ENCODE data around the gene SLC22A12.

SLC22A12 gene

GRCh38 chr11:64632654-64633053 lies 41.6 kb downstream of the SLC22A12 start:
- H3K4me3 Mint-ChIP-seq: no peak overlapping the region
- no peak for TF ChIP-seq CTCF (IDR thresholded peaks at IDR 0.05)
- H3K36me3 Mint-ChIP-seq (ENCODE audit: low read depth): no peaks in the 10 kb centered on the region
- H3K9me3 Mint-ChIP-seq: peaks cover 4% of the 10 kb centered on the region
- DNase-seq: no peak
- H3K4me1 Mint-ChIP-seq: peaks cover 50% of the 10 kb centered on the region
- H3K27me3 Mint-ChIP-seq (ENCODE audit: low read depth, poor library complexity): peaks cover 82% of the 10 kb centered on the region
- H3K27ac Mint-ChIP-seq: no peak overlapping the region

- Mint-ChIP-seq H3K36me3 (ENCODE audit: low read depth) (no peaks in the 10 kb centered on the region), H3K9me3 (peaks cover 4% of the 10 kb centered on the region), H3K4me1 (peaks cover 47% of the 10 kb centered on the region), H3K4me3 (no peak overlapping the region), H3K27ac (no peak overlapping the region), H3K27me3 (ENCODE audit: low read depth, poor library complexity) (peaks cover 73% of the 10 kb centered on the region)
- TF ChIP-seq CTCF (IDR thresholded peaks at IDR 0.05): no peak
- DNase-seq: no peak
These were observed 42.6 kb downstream of the SLC22A12 start for GRCh38 chr11:64633555-64634159.

- H3K9me3 Mint-ChIP-seq: no peaks in the 10 kb centered on the region
- peaks cover 35% of the 10 kb centered on the region for H3K27me3 Mint-ChIP-seq (ENCODE audit: low read depth, poor library complexity)
- H3K4me1 Mint-ChIP-seq: peaks cover 37% of the 10 kb centered on the region
- no peaks in the 10 kb centered on the region for H3K36me3 Mint-ChIP-seq (ENCODE audit: low read depth)
- TF ChIP-seq CTCF (IDR thresholded peaks at IDR 0.05): no peak
- DNase-seq: peak; percentile 27
- peak overlapping the region; percentile 73 for H3K4me3 Mint-ChIP-seq
- no peak overlapping the region for H3K27ac Mint-ChIP-seq
These were observed 46.5 kb downstream of the SLC22A12 start for GRCh38 chr11:64637334-64638017.

GRCh38 chr11:64638018-64638665 lies 47.1 kb downstream of the SLC22A12 start:
- Mint-ChIP-seq H3K4me1 (peaks cover 37% of the 10 kb centered on the region), H3K4me3 (peak overlapping the region; percentile 73)

GRCh38 chr11:64638829-64639228 lies 47.8 kb downstream of the SLC22A12 start:
- no peaks in the 10 kb centered on the region for H3K9me3 Mint-ChIP-seq
- no peaks in the 10 kb centered on the region for H3K36me3 Mint-ChIP-seq (ENCODE audit: low read depth)
- peak overlapping the region; percentile 63 for H3K4me3 Mint-ChIP-seq
- no peak for DNase-seq
- peaks cover 35% of the 10 kb centered on the region for H3K4me1 Mint-ChIP-seq
- H3K27me3 Mint-ChIP-seq (ENCODE audit: low read depth, poor library complexity): peaks cover 23% of the 10 kb centered on the region
- no peak overlapping the region for H3K27ac Mint-ChIP-seq
- TF ChIP-seq CTCF (IDR thresholded peaks at IDR 0.05): no peak

More at GRCh38 chr11:64638018-64638665, 47.1 kb downstream of the SLC22A12 start:
- Mint-ChIP-seq H3K27me3 (ENCODE audit: low read depth, poor library complexity) (peaks cover 28% of the 10 kb centered on the region), H3K27ac (no peak overlapping the region), H3K36me3 (ENCODE audit: low read depth) (no peaks in the 10 kb centered on the region), H3K9me3 (no peaks in the 10 kb centered on the region)
- peak; percentile 83 for DNase-seq
- no peak for TF ChIP-seq CTCF (IDR thresholded peaks at IDR 0.05)
